GM18861 (cell line): Measurements from ENCODE around the gene MACROH2A2.
"Not testable (repeated sequence)": the region's sequence is repeated elsewhere in the genome, so short reads cannot be mapped to it uniquely, and the experiment has no call there.

Experiments used
- ATAC-seq: cut with Tn5 transposase; IDR thresholded peaks from one replicate; pipeline ENCODE4 v1.9.1; 2021; ENCODE audit not compliant: unreplicated experiment

MACROH2A2 gene

DNA sequence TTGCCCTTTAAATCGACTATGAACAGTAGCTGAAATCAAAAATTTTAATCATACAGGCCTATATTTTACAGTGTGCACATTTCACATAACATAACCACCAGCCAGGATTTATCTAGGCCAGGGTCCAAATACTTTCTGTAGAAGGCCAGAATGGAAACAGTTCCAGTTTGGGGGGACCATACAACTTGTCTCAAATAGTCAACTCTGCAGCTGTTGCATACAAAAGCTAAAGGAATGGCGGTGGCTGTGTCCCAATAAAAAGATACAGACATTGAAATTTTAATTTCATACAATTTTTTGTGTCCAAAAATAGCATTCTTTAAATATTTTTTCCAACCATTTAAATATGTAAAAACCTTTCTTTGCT, 94.6 kb downstream of the MACROH2A2 start:
- no peak for ATAC-seq

DNA sequence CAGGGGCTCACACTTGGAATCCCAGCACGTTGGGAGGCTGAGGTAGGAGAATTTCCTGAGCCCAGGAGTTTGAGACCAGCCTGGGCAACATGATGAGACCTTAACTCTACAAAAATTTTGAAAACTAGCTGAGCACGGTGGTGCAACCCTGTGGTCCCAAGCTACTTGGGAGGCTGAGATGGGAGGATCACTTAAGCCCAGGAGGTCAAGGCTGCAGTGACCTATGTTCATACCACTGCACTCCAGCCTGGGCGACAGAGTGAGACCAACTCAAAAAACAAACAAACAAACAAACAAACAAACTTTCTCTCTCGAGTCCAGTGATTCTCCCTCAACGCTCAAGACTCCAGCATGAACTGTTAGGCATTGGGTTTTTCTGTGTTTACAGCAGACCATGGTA, 95.9 kb downstream of the MACROH2A2 start:
- ATAC-seq, result no peak

DNA sequence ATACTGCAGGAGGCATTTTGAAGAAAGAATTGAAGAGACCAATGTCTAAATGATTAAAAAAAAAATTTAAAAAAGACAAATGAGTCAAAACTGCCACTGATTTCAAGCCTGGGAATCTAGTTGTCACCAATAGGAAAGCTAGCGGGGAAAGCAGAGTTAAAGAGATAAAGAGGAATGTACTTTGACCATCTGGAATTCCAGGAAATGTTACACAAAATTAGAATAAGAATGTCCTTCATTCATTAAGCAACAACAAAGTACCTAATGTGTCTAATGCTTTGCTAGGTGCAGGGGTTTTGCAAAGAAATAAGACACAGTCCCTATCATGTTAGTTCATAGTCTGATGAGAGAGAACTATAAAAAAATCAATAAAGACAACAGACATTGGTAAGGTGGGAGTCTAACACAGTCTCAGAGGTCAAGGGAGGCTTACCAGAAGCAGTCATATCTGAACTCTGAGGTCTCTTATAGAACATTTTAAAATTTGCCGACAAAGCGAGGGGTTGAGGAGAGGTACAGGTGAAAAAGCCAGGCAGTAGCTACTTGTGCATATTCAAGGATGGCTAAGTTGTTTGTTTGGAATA, 102.7 kb downstream of the MACROH2A2 start:
- no peak for ATAC-seq

DNA sequence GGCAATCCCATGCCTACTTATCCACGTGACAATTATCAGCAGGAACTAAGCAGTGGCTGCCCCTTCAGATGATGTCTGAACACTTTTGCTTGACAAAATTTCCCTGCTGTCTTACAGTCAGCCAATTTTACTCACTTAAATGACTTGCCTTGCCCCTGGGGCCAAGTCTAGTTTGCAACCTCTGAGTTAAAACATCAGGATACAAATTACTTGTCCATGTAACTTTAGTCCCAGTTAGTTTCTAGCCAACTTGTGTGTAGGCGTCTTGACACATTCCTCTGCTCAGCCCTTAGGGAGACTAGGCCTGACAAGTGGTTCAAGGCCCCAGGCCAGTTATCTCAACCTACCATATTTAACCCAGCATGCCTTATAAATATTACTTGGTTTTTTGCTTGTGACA, 105.5 kb downstream of the MACROH2A2 start:
- ATAC-seq, result no peak

DNA sequence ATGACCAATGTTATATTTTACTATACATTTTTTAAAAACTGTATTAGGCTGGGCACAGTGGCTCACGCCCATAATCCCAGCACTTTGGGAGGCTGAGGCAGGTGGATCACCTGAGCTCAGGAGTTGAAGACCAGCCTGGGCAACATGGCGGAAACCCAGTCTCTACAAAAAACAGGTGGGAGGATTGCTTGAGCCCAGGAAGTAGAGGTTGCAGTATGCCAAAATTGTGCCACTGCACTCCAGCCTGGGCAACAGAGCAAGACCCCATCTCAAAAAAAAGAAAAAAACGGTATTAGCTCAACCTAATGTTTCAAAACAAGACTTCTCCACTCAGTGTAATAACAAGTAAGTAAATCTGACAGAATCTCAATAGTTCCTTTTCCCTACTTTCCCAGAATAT, 106.7 kb downstream of the MACROH2A2 start:
- not testable (repeated sequence) for ATAC-seq

DNA sequence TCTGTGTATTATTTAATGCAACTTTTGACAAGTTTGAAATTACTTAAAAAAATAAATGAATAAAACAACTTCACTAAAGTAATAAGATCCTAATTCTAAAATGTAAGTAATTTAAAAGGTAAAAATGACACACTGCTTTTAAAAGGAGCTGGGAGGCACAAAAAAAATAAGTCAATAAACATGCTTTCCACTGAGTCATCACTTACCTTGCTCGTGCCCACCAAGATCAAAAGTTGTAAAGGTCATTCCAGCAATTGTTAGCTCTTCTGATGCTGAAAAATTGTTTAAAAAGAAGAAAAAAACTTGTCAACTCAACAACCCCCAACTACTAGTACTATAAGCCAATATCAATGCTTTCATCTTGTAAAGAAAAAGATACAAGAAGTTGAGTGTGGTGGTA, 108.2 kb downstream of the MACROH2A2 start:
- ATAC-seq, result no peak
